ENCODE measurements around the gene YY1AP1. TPM values are rescaled to one million over a fixed set of nuclear protein-coding genes. Genes with fewer than 3 reads are reported as not detected.

The YY1AP1 gene
- total and polyA plus RNA-seq, 4 donors, result 13.3 to 43.8 (median 26.6) TPM

- WGBS, result 89% methylated on average over 3 of the region's 3 CpGs
- TF ChIP-seq SP1 (IDR thresholded peaks at IDR 0.05) (no peak), REST (IDR thresholded peaks at IDR 0.05) (no peak), HNF4G (IDR thresholded peaks at IDR 0.05) (no peak), ATF3 (IDR thresholded peaks at IDR 0.05) (no peak), HNF4A (conservative IDR thresholded peaks at IDR 0.05) (no peak), FOXA1 (IDR thresholded peaks at IDR 0.05) (no peak), FOXA2 (IDR thresholded peaks at IDR 0.05) (no peak), GABPA (IDR thresholded peaks at IDR 0.05 in 1 of 2, conservative IDR thresholded peaks at IDR 0.05 in 1 of 2) (no peak)
These were observed 35.6 kb downstream of the YY1AP1 start for GRCh38 chr1:155652951-155653350.

GRCh38 chr1:155651861-155652661, 36.5 kb downstream of the YY1AP1 start:
- Histone ChIP-seq H3K9me3 (ENCODE audit: control insufficient read depth in 4 of 4, low read length in 3 of 4) (no peaks in the 10 kb centered on the region), H3K27ac (ENCODE audit: low read depth in 1 of 2, low read length in 2 of 2) (no peak overlapping the region), H3K27me3 (ENCODE audit: control insufficient read depth in 4 of 4, insufficient read depth in 4 of 4, low read length in 3 of 4) (no peaks in the 10 kb centered on the region), H3K4me1 (ENCODE audit: control insufficient read depth in 4 of 4, insufficient read depth in 4 of 4, low read length in 3 of 4) (peaks cover 0 to 5% (median 0%) of the 10 kb centered on the region in 4 donors), H3K36me3 (ENCODE audit: control insufficient read depth in 4 of 4, insufficient read depth in 3 of 4, low read depth in 1 of 4, low read length in 3 of 4) (no peaks in the 10 kb centered on the region), H3K4me3 (ENCODE audit: low read depth in 1 of 3, low read length in 3 of 3) (no peak overlapping the region), H3K9ac (ENCODE audit: low read depth in 1 of 2, low read length in 2 of 2) (no peak overlapping the region)
- TF ChIP-seq FOXA1 (IDR thresholded peaks at IDR 0.05), result no peak
- TF ChIP-seq FOXA2 (IDR thresholded peaks at IDR 0.05), result no peak
- no peak for TF ChIP-seq NR2F2 (IDR thresholded peaks at IDR 0.05)
- no peak for TF ChIP-seq JUND (IDR thresholded peaks at IDR 0.05)
- no peak for TF ChIP-seq RXRA (IDR thresholded peaks at IDR 0.05)
- TF ChIP-seq REST (IDR thresholded peaks at IDR 0.05), result no peak
- no peak for TF ChIP-seq EGR1 (IDR thresholded peaks at IDR 0.05; ENCODE audit: low read depth in 2 of 2)
- TF ChIP-seq TAF1 (conservative IDR thresholded peaks at IDR 0.05), result no peak
- TF ChIP-seq ATF3 (IDR thresholded peaks at IDR 0.05), result no peak
- no peak for TF ChIP-seq SP1 (IDR thresholded peaks at IDR 0.05)
- TF ChIP-seq CTCF (IDR thresholded peaks at IDR 0.05; ENCODE audit: low read depth, low read length, missing input control), result no peak
- TF ChIP-seq HNF4A (conservative IDR thresholded peaks at IDR 0.05), result no peak
- TF ChIP-seq YY1 (IDR thresholded peaks at IDR 0.05), result no peak
- no peak for TF ChIP-seq ZBTB33 (IDR thresholded peaks at IDR 0.05)
- DNase-seq (ENCODE audit: low spot score), result no peak
- WGBS, result 75% methylated on average over 3 of the region's 3 CpGs

More at GRCh38 chr1:155652951-155653350, 35.6 kb downstream of the YY1AP1 start:
- Histone ChIP-seq H3K27ac (ENCODE audit: low read depth in 1 of 2, low read length in 2 of 2) (no peak overlapping the region), H3K9ac (ENCODE audit: low read depth in 1 of 2, low read length in 2 of 2) (no peak overlapping the region), H3K4me1 (ENCODE audit: control insufficient read depth in 4 of 4, insufficient read depth in 4 of 4, low read length in 3 of 4) (peaks cover 0 to 5% (median 0%) of the 10 kb centered on the region in 4 donors), H3K36me3 (ENCODE audit: control insufficient read depth in 4 of 4, insufficient read depth in 3 of 4, low read depth in 1 of 4, low read length in 3 of 4) (no peaks in the 10 kb centered on the region), H3K27me3 (ENCODE audit: control insufficient read depth in 4 of 4, insufficient read depth in 4 of 4, low read length in 3 of 4) (no peaks in the 10 kb centered on the region), H3K9me3 (ENCODE audit: control insufficient read depth in 4 of 4, low read length in 3 of 4) (no peaks in the 10 kb centered on the region), H3K4me3 (ENCODE audit: low read depth in 1 of 3, low read length in 3 of 3) (no peak overlapping the region)
- no peak for DNase-seq (ENCODE audit: low spot score)

Measured in liver (tissue), 9 donors.